Duodenal mucosa (tissue), 2 donors: Measurements from ENCODE around the gene ALOX15B.
"Not testable (repeated sequence)": the region's sequence is repeated elsewhere in the genome, so short reads cannot be mapped to it uniquely, and the experiment has no call there.

Experiments used
- H3K27ac ChIP-seq: one replicate; pipeline ENCODE4 v1.7.0; 2013; ENCODE audit warnings: low read depth, low read length
- H3K27me3 ChIP-seq, 2 donors: one replicate each; pipeline ENCODE4 v1.7.0; 2013; ENCODE audit warnings: low read length in 2 of 2, control low read depth in 1 of 2; ENCODE audit not compliant: insufficient read depth in 2 of 2, control insufficient read depth in 1 of 2
- H3K36me3 ChIP-seq, 2 donors: one replicate each; pipeline ENCODE4 v1.7.0; 2013; ENCODE audit warnings: low read length in 2 of 2, control low read depth in 1 of 2; ENCODE audit not compliant: insufficient read depth in 2 of 2, control insufficient read depth in 1 of 2
- H3K4me1 ChIP-seq, 2 donors: one replicate each; pipeline ENCODE4 v1.7.0; 2013; ENCODE audit warnings: low read length in 2 of 2, control low read depth in 1 of 2; ENCODE audit not compliant: insufficient read depth in 2 of 2, control insufficient read depth in 1 of 2
- H3K4me3 ChIP-seq, 2 donors: one replicate each; pipeline ENCODE4 v1.7.0; 2013; ENCODE audit warnings: low read length in 2 of 2, low read depth in 1 of 2
- H3K9ac ChIP-seq, 2 donors: one replicate each; pipeline ENCODE4 v1.7.0; 2013; ENCODE audit warnings: low read length in 2 of 2, low read depth in 1 of 2
- H3K9me3 ChIP-seq, 2 donors: one replicate each; pipeline ENCODE4 v1.7.0; 2013; ENCODE audit warnings: low read length in 2 of 2, control low read depth in 1 of 2; ENCODE audit not compliant: control insufficient read depth in 1 of 2

ALOX15B gene

DNA sequence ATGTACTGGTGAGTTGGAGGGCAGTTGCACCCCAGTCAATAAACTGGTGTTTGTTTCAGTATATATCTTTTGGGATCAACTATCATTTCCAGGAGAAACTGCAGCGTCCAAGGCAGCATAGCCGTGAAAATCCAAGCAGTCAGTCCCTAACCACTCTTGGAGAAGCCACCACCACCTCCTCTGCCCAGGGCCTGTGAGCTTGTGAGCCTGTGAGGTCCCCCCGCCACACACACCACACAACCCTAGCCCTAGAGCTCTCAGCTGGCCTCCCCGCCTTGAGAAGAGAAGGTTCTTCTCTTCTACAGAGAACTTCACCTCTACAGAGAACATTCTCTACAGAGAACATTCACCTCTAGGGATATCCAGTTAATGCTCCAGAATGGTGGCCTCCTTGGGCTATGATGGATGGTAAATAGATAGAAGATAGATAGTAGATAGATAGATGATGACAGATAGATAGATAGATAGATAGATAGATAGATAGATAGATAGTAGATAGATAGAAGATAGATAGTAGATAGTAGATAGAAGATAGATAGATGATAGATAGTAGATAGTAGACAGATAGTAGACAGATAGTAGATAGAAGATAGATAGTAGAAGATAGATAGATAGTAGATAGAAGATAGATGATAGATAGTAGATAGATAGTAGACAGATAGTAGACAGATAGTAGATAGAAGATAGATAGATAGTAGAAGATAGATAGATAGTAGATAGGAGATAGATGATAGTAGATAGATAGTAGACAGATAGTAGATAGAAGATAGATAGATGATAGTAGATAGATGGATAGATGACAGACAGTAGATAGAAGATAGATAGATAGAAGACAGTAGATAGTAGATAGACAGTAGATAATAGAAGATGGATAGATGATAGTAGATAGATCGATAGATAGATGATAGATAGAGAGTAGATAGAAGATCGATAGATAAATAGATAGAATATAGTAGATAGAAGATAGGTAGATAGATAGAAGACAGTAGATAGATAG lies 13.7 kb downstream of the ALOX15B start:
- H3K4me3 ChIP-seq = no peak overlapping the region
- H3K27me3 ChIP-seq = no peaks in the 10 kb centered on the region
- H3K36me3 ChIP-seq = no peaks in the 10 kb centered on the region
- H3K4me1 ChIP-seq = peaks cover 18 to 20% of the 10 kb centered on the region in 2 donors
- H3K9me3 ChIP-seq = no peaks in the 10 kb centered on the region
- no peak overlapping the region for H3K9ac ChIP-seq
- H3K27ac ChIP-seq = no peak overlapping the region

DNA sequence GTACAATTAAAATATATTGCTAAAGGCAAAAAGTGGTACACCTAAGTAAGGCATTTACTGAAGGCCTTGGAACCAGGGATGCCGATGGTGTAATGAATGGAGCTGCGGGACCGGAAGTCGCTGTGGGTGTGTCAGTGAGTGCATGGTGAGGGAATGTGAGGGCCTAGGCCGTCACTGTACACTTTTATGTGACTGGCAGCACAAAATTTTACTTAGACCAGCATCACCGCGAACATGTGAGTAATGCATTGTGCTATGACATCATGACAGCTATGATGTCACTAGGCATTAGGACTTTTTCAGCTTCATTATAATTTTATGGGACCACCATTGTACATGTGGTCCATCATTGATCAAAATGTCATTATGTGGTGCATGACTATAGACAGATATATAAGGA lies 14.7 kb downstream of the ALOX15B start:
- no peak overlapping the region for H3K27ac ChIP-seq

DNA sequence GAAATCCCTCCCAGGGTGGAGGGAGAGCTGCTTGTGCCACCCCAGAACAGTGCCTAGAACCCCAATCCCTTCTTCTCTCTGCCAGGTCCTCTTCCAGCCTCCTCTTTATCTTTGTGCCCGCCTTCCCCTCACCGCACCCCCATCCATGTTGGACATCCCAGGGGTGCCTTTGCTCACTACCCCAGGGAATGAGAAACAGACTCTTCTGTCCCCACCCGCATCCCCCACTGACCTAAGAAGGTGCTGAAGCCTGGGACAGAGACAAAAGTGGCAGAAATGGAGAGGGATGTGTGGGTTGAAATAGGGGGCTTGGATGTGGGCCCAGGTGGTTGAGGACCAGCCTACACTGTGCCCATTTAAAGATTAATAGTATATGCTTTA lies 17.0 kb downstream of the ALOX15B start:
- Histone ChIP-seq H3K27me3 (peaks cover 14 to 20% of the 10 kb centered on the region in 2 donors), H3K4me1 (peaks cover 19 to 20% of the 10 kb centered on the region in 2 donors), H3K9ac (no peak overlapping the region), H3K27ac (no peak overlapping the region), H3K4me3 (no peak overlapping the region), H3K36me3 (no peaks in the 10 kb centered on the region), H3K9me3 (no peaks in the 10 kb centered on the region)

More for the DNA sequence above, 14.7 kb downstream of the ALOX15B start:
- H3K4me3 ChIP-seq = no peak overlapping the region
- no peak overlapping the region for H3K9ac ChIP-seq
- H3K27me3 ChIP-seq = peaks cover 0 to 4% of the 10 kb centered on the region in 2 donors
- no peaks in the 10 kb centered on the region for H3K9me3 ChIP-seq
- H3K4me1 ChIP-seq = peaks cover 19 to 20% of the 10 kb centered on the region in 2 donors
- no peaks in the 10 kb centered on the region for H3K36me3 ChIP-seq

DNA sequence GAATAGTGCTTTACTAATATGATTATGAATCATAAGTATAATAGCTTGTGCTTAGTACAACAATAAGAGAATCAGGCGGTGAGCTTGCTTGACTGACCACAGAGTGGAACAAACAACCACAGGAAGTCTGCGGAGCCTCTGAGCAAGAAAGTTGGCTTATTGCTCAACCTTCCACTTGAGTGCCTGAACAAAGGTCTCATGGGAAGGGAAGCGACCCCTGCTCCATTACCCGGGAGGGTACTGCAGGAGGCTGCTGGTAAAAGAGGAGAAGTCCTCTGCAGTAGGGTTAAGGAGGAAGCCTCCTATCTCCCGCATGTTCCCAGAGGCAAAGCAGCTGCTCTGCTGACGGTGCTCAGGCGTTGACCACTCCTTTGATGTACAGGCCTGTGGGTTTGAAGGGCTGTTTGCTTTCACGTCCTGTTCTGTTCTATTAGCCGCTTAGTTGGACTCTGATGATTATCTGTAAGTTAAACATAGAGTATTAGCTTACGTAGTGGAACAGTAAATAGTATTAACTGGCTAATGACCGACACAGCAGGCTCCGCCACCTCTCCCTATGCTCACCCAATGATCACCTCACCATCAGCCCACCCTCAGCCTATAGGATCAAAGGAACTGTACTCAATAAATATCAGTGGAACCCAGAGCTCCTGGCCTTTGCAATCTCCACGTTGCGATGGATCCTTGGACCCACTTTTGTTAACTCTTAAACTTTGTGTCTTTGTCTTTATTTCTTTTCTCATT lies 17.5 kb downstream of the ALOX15B start:
- Histone ChIP-seq H3K4me3 (peak overlapping the region in 1 of 2 donors; percentile 50), H3K27me3 (peaks cover 17 to 24% of the 10 kb centered on the region in 2 donors)

DNA sequence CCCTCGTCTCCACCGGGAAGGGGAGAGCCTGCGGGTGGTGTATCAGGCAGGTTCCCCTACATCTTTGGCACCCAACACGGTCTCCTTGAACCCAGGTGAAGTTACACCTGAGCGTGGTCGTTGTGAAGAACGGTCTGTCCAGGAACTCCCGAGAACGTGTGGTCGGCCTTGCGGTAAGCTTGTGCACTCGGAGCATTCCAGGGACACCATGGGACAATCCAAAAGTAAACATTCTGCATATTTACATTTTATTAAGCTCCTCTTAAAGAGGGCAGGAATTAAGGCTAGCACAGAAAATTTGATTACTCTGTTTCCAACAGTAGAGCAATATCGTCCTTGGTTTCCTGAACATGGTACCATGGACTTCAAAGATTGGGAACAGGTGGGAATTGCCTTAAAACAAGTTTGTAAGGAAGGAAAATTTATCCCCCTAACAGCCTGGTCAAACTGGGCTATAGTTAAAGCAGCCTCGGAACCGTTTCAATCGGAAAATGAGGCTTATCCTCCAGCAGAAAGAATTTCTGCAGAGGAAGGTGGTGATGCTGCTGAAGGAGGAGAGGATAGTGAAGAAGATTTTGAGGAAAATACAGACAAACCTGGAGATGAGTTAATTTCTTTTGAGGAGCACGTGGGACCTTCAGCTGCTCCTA lies 18.2 kb downstream of the ALOX15B start:
- no peaks in the 10 kb centered on the region for H3K9me3 ChIP-seq
- no peak overlapping the region for H3K27ac ChIP-seq
- H3K4me3 ChIP-seq = peak overlapping the region; percentile 26 to 50
- no peak overlapping the region for H3K9ac ChIP-seq
- H3K27me3 ChIP-seq = peaks cover 21 to 24% of the 10 kb centered on the region in 2 donors
- peaks cover 19 to 20% of the 10 kb centered on the region in 2 donors for H3K4me1 ChIP-seq
- no peaks in the 10 kb centered on the region for H3K36me3 ChIP-seq

More for the DNA sequence above, 17.5 kb downstream of the ALOX15B start:
- peaks cover 19 to 20% of the 10 kb centered on the region in 2 donors for H3K4me1 ChIP-seq
- H3K27ac ChIP-seq = no peak overlapping the region
- H3K36me3 ChIP-seq = no peaks in the 10 kb centered on the region
- H3K9me3 ChIP-seq = no peaks in the 10 kb centered on the region
- no peak overlapping the region for H3K9ac ChIP-seq

DNA sequence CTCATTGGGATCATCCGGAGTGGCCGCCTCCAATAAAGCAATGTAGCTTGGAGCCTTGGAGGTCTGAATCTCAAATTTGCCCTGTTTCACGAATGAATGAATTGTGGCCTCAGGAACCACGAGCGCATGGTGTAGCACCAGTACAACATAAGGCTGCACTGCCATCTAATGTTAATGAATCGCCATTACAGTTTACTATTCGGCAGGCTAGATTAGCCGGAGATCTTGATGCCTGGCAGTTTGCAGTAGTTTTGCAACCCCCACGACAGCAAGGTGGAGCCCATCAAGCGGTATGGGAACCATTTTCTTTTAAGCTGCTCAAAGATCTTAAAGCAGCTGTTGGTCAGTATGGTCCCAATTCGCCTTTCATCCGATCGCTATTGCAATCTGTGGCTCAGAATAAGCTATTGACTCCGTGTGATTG lies 18.8 kb downstream of the ALOX15B start:
- Histone ChIP-seq H3K4me3 (peak overlapping the region; percentile 9 to 26), H3K27me3 (peaks cover 24 to 29% of the 10 kb centered on the region in 2 donors), H3K36me3 (no peaks in the 10 kb centered on the region), H3K9me3 (no peaks in the 10 kb centered on the region), H3K27ac (no peak overlapping the region), H3K9ac (no peak overlapping the region), H3K4me1 (peaks cover 19 to 20% of the 10 kb centered on the region in 2 donors)

DNA sequence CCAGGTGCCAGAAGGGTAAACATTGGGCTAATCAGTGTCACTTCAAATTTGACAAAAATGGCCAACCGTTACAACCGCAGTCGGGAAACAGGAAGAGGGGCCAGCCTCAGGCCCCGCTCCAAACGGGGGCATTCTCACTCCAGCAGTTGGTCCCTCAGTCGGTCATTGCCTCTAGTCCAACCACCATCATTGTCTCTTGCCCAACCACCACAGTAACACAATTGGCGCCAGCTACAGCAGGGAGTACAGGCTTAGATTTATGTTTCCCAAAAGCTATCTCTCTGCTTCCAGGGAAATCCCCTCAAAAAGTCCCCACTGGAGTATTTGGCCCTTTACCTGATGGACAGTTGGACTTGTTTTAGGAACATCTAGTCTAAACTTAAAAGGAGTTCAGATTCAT lies 20.3 kb downstream of the ALOX15B start:
- H3K4me1 ChIP-seq = peaks cover 19 to 20% of the 10 kb centered on the region in 2 donors
- H3K4me3 ChIP-seq = no peak overlapping the region
- H3K36me3 ChIP-seq = no peaks in the 10 kb centered on the region
- H3K27me3 ChIP-seq = peaks cover 27 to 34% of the 10 kb centered on the region in 2 donors
- H3K9ac ChIP-seq = no peak overlapping the region
- no peak overlapping the region for H3K27ac ChIP-seq
- no peaks in the 10 kb centered on the region for H3K9me3 ChIP-seq

DNA sequence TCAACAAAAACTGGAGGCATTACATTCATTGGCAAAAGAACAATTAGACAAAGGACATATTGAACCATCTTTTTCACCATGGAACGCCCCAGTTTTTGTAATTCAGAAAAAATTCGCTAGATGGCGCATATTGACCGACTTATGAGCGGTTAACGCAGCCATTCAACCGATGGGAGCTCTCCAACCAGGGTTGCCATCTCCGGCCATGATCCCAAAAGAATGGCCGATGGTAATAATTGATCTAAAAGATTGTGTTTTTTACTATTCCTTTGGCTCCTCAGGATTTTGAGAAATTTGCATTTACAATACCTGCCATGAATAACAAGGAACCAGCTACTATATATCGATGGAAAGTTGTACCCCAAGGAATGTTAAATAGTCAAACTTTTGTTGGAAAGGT lies 21.4 kb downstream of the ALOX15B start:
- H3K9ac ChIP-seq = no peak overlapping the region
- peaks cover 31 to 34% of the 10 kb centered on the region in 2 donors for H3K27me3 ChIP-seq
- H3K9me3 ChIP-seq = no peaks in the 10 kb centered on the region
- no peak overlapping the region for H3K27ac ChIP-seq
- peaks cover 19 to 20% of the 10 kb centered on the region in 2 donors for H3K4me1 ChIP-seq
- no peaks in the 10 kb centered on the region for H3K36me3 ChIP-seq
- H3K4me3 ChIP-seq = no peak overlapping the region

DNA sequence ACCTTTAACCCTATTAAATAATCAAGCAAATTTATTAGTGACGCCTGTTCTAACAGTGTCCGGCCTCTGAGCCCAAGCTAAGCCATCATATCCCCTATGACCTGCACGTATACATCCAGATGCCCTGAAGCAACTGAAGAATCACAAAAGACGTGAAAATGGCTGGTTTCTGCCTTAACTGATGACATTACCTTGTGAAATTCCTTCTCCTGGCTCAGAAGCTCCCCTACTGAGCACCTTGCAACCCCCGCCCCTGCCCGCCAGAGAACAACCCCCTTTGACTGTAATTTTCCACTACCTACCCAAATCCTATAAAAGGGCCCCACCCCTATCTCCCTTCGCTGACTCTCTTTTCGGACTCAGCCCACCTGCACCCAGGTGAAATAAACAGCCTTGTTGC lies 23.0 kb downstream of the ALOX15B start:
- not testable (repeated sequence) for H3K4me1 ChIP-seq, H3K27ac ChIP-seq, H3K9ac ChIP-seq, H3K9me3 ChIP-seq, H3K36me3 ChIP-seq, H3K4me3 ChIP-seq
- peaks cover 31 to 34% of the 10 kb centered on the region in 2 donors for H3K27me3 ChIP-seq
